ENCODE data around the gene PDPN. TPM values are rescaled to one million over a fixed set of nuclear protein-coding genes. Genes with fewer than 3 reads are reported as not detected.

PDPN gene
- total and polyA plus RNA-seq, 2 experiments from 2014 or later = 67.3 to 82.8 TPM

DNA sequence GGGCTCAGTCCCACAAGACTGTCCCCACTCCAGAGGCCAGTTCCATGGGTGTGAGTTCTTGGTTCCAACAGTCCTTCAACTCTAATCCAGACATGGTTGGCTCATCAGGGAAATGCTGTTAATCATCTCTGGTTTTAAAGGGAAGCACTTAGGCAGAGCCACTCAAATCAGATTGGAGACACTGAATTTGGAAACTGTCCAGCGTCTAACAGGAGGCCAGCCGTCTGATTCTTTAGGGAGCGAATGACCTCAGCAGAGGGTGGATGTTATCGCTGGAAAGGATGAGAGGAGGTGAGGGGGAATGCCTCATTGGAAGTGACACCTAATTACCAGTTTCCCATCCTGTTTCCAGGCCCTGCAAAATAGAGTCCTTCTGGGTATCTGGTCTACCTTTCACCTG lies 47.1 kb upstream of the PDPN start:
- Histone ChIP-seq H2AFZ (no peak overlapping the region), H3K36me3 (ENCODE audit: insufficient read depth) (no peaks in the 10 kb centered on the region), H3K4me3 (no peak overlapping the region), H3K4me2 (no peak overlapping the region), H3F3A (replicated peaks; ENCODE audit: low read depth) (no peaks in the 10 kb centered on the region), H3K79me2 (replicated peaks; ENCODE audit: insufficient read depth) (no peaks in the 10 kb centered on the region), H3K9me2 (ENCODE audit: insufficient read depth) (no peaks in the 10 kb centered on the region), H3K4me1 (ENCODE audit: insufficient read depth) (no peaks in the 10 kb centered on the region), H3K27ac (ENCODE audit: low read depth) (no peak overlapping the region), H4K20me1 (replicated peaks; ENCODE audit: insufficient read depth) (no peaks in the 10 kb centered on the region; the same call in 1 of the 2 replicates), H3K27me3 (ENCODE audit: insufficient read depth) (no peaks in the 10 kb centered on the region)
- H3K27me3 Mint-ChIP-seq (ENCODE audit: insufficient read depth, low read depth, poor library complexity) = peaks cover 3% of the 10 kb centered on the region
- H3K9me3 Mint-ChIP-seq = no peaks in the 10 kb centered on the region
- H3K36me3 Mint-ChIP-seq (ENCODE audit: low read depth) = no peaks in the 10 kb centered on the region
- peaks cover 7% of the 10 kb centered on the region; the same call in 2 of the 3 replicates for H3K4me1 Mint-ChIP-seq
- no peak overlapping the region for H3K4me3 Mint-ChIP-seq
- no peak overlapping the region for H3K27ac Mint-ChIP-seq
- no peak for ATAC-seq
- TF ChIP-seq POLR2AphosphoS5 (IDR thresholded peaks at IDR 0.05; ENCODE audit: low read depth) = no peak
- no peak for TF ChIP-seq ZNF114 (CRISPR knock-in tag; IDR thresholded peaks at IDR 0.05)
- TF ChIP-seq, protein P1, sequence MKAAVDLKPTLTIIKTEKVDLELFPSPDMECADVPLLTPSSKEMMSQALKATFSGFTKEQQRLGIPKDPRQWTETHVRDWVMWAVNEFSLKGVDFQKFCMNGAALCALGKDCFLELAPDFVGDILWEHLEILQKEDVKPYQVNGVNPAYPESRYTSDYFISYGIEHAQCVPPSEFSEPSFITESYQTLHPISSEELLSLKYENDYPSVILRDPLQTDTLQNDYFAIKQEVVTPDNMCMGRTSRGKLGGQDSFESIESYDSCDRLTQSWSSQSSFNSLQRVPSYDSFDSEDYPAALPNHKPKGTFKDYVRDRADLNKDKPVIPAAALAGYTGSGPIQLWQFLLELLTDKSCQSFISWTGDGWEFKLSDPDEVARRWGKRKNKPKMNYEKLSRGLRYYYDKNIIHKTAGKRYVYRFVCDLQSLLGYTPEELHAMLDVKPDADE (IDR thresholded peaks at IDR 0.05) = no peak
- no peak for TF ChIP-seq ZNF331 (CRISPR knock-in tag; IDR thresholded peaks at IDR 0.05; ENCODE audit: low read depth)
- no peak for TF ChIP-seq EZH2phosphoT487 (IDR thresholded peaks at IDR 0.05; ENCODE audit: unreplicated experiment)
- TF ChIP-seq, protein P2, sequence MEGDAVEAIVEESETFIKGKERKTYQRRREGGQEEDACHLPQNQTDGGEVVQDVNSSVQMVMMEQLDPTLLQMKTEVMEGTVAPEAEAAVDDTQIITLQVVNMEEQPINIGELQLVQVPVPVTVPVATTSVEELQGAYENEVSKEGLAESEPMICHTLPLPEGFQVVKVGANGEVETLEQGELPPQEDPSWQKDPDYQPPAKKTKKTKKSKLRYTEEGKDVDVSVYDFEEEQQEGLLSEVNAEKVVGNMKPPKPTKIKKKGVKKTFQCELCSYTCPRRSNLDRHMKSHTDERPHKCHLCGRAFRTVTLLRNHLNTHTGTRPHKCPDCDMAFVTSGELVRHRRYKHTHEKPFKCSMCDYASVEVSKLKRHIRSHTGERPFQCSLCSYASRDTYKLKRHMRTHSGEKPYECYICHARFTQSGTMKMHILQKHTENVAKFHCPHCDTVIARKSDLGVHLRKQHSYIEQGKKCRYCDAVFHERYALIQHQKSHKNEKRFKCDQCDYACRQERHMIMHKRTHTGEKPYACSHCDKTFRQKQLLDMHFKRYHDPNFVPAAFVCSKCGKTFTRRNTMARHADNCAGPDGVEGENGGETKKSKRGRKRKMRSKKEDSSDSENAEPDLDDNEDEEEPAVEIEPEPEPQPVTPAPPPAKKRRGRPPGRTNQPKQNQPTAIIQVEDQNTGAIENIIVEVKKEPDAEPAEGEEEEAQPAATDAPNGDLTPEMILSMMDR (conservative IDR thresholded peaks at IDR 0.05; ENCODE audit: low read depth in 2 of 2) = no peak
- TF ChIP-seq, protein P3, sequence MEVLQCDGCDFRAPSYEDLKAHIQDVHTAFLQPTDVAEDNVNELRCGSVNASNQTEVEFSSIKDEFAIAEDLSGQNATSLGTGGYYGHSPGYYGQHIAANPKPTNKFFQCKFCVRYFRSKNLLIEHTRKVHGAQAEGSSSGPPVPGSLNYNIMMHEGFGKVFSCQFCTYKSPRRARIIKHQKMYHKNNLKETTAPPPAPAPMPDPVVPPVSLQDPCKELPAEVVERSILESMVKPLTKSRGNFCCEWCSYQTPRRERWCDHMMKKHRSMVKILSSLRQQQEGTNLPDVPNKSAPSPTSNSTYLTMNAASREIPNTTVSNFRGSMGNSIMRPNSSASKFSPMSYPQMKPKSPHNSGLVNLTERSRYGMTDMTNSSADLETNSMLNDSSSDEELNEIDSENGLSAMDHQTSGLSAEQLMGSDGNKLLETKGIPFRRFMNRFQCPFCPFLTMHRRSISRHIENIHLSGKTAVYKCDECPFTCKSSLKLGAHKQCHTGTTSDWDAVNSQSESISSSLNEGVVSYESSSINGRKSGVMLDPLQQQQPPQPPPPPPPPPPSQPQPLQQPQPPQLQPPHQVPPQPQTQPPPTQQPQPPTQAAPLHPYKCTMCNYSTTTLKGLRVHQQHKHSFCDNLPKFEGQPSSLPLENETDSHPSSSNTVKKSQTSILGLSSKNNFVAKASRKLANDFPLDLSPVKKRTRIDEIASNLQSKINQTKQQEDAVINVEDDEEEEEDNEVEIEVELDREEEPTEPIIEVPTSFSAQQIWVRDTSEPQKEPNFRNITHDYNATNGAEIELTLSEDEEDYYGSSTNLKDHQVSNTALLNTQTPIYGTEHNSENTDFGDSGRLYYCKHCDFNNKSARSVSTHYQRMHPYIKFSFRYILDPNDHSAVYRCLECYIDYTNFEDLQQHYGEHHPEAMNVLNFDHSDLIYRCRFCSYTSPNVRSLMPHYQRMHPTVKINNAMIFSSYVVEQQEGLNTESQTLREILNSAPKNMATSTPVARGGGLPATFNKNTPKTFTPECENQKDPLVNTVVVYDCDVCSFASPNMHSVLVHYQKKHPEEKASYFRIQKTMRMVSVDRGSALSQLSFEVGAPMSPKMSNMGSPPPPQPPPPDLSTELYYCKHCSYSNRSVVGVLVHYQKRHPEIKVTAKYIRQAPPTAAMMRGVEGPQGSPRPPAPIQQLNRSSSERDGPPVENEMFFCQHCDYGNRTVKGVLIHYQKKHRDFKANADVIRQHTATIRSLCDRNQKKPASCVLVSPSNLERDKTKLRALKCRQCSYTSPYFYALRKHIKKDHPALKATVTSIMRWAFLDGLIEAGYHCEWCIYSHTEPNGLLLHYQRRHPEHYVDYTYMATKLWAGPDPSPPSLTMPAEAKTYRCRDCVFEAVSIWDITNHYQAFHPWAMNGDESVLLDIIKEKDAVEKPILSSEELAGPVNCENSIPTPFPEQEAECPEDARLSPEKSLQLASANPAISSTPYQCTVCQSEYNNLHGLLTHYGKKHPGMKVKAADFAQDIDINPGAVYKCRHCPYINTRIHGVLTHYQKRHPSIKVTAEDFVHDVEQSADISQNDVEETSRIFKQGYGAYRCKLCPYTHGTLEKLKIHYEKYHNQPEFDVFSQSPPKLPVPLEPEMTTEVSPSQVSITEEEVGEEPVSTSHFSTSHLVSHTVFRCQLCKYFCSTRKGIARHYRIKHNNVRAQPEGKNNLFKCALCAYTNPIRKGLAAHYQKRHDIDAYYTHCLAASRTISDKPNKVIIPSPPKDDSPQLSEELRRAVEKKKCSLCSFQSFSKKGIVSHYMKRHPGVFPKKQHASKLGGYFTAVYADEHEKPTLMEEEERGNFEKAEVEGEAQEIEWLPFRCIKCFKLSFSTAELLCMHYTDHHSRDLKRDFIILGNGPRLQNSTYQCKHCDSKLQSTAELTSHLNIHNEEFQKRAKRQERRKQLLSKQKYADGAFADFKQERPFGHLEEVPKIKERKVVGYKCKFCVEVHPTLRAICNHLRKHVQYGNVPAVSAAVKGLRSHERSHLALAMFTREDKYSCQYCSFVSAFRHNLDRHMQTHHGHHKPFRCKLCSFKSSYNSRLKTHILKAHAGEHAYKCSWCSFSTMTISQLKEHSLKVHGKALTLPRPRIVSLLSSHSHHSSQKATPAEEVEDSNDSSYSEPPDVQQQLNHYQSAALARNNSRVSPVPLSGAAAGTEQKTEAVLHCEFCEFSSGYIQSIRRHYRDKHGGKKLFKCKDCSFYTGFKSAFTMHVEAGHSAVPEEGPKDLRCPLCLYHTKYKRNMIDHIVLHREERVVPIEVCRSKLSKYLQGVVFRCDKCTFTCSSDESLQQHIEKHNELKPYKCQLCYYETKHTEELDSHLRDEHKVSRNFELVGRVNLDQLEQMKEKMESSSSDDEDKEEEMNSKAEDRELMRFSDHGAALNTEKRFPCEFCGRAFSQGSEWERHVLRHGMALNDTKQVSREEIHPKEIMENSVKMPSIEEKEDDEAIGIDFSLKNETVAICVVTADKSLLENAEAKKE (CRISPR knock-in tag; IDR thresholded peaks at IDR 0.05) = no peak
- TF ChIP-seq EZH2 (IDR thresholded peaks at IDR 0.05; ENCODE audit: low read depth, unreplicated experiment) = no peak
- no peak for TF ChIP-seq CREB1 (CRISPR knock-in tag; IDR thresholded peaks at IDR 0.05; ENCODE audit: low read depth)
- no peak for TF ChIP-seq NANOG (IDR thresholded peaks at IDR 0.05; ENCODE audit: borderline replicate concordance)
- TF ChIP-seq, protein P4, sequence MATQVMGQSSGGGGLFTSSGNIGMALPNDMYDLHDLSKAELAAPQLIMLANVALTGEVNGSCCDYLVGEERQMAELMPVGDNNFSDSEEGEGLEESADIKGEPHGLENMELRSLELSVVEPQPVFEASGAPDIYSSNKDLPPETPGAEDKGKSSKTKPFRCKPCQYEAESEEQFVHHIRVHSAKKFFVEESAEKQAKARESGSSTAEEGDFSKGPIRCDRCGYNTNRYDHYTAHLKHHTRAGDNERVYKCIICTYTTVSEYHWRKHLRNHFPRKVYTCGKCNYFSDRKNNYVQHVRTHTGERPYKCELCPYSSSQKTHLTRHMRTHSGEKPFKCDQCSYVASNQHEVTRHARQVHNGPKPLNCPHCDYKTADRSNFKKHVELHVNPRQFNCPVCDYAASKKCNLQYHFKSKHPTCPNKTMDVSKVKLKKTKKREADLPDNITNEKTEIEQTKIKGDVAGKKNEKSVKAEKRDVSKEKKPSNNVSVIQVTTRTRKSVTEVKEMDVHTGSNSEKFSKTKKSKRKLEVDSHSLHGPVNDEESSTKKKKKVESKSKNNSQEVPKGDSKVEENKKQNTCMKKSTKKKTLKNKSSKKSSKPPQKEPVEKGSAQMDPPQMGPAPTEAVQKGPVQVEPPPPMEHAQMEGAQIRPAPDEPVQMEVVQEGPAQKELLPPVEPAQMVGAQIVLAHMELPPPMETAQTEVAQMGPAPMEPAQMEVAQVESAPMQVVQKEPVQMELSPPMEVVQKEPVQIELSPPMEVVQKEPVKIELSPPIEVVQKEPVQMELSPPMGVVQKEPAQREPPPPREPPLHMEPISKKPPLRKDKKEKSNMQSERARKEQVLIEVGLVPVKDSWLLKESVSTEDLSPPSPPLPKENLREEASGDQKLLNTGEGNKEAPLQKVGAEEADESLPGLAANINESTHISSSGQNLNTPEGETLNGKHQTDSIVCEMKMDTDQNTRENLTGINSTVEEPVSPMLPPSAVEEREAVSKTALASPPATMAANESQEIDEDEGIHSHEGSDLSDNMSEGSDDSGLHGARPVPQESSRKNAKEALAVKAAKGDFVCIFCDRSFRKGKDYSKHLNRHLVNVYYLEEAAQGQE (IDR thresholded peaks at IDR 0.05; ENCODE audit: unreplicated experiment) = no peak
- no peak for TF ChIP-seq STAT1 (IDR thresholded peaks at IDR 0.05; ENCODE audit: unreplicated experiment)
- TF ChIP-seq JUNB (IDR thresholded peaks at IDR 0.05; ENCODE audit: unreplicated experiment) = no peak
- no peak for DNase-seq (ENCODE audit: low spot score)

All from GM23338 (cell line).